K562 (cell line): Measurements from ENCODE around the gene IQGAP3. TPM values are rescaled to one million over a fixed set of nuclear protein-coding genes. Genes with fewer than 3 reads are reported as not detected.
A peak's percentile ranks its signal among the peaks of the same experiment; 100 is the strongest.

ENCODE experiments used
- ATF6 ChIP-seq: sonication (generic); formaldehyde crosslinking; IDR thresholded peaks from 2 replicates; pipeline ENCODE4 v1.4.0; 2020; ENCODE audit warnings: mild to moderate bottlenecking, missing genetic modification reagents
- BMI1 ChIP-seq: fragments of 150-350 bp; IDR thresholded peaks from 2 replicates; pipeline ENCODE4 v1.6.1; 2014; ENCODE audit warnings: low read length
- BRF2 ChIP-seq: IDR thresholded peaks from 3 replicates; pipeline ENCODE4 v1.6.1; 2011; ENCODE audit warnings: borderline replicate concordance, mild to moderate bottlenecking; ENCODE audit not compliant: insufficient read length, insufficient read depth
- CEBPB ChIP-seq: fragments of 450-650 bp; IDR thresholded peaks from 2 replicates; pipeline ENCODE4 v1.6.1; 2016; ENCODE audit warnings: missing genetic modification characterization, missing compliant biosample characterization
- GATA2 ChIP-seq: sonication (generic); formaldehyde crosslinking; IDR thresholded peaks from 2 replicates; pipeline ENCODE4 v1.4.0; 2020; ENCODE audit warnings: mild to moderate bottlenecking, missing genetic modification reagents
- HDAC2 ChIP-seq: fragments of 450-650 bp; IDR thresholded peaks from 2 replicates; pipeline ENCODE4 v1.6.1; 2016; ENCODE audit warnings: mild to moderate bottlenecking
- IRF2 ChIP-seq: sonication (generic); formaldehyde crosslinking; IDR thresholded peaks from 2 replicates; pipeline ENCODE4 v1.8.1; 2022; ENCODE audit warnings: mild to moderate bottlenecking, missing genetic modification reagents
- JUND ChIP-seq, 2 experiments: IDR thresholded peaks; 2 replicates in 1 of 2; 3 replicates in 1 of 2; pipeline ENCODE4 v1.6.1; 2011; ENCODE audit warnings: borderline replicate concordance in 2 of 2, low read depth in 2 of 2, low read length in 2 of 2, improper control_type of control experiment in 1 of 2, missing biosample characterization in 1 of 2, missing genetic modification characterization in 1 of 2, missing genetic modification reagents in 1 of 2
- NFE2 ChIP-seq: IDR thresholded peaks from 2 replicates; pipeline ENCODE4 v1.6.1; 2014; ENCODE audit warnings: antibody characterized with exemption, low read depth
- NR2C2 ChIP-seq, 2 experiments: fragments of 200-800 bp in 1 of 2; sonication (Bioruptor generic) in 1 of 2; sonication (generic) in 1 of 2; formaldehyde crosslinking in 1 of 2; IDR thresholded peaks; 2 replicates each; pipeline versions ENCODE4 v1.6.1 to v1.8.0; 2016 to 2022; ENCODE audit warnings: mild to moderate bottlenecking in 1 of 2, missing compliant biosample characterization in 1 of 2, missing genetic modification characterization in 1 of 2, missing genetic modification reagents in 1 of 2
- RB1 ChIP-seq: fragments of 450-650 bp; IDR thresholded peaks from 2 replicates; pipeline ENCODE4 v1.6.1; 2017; ENCODE audit warnings: low read depth, mild to moderate bottlenecking
- RBM39 ChIP-seq: fragments of 200-400 bp; formaldehyde crosslinking; optimal IDR thresholded peaks from 2 replicates; pipeline ENCODE3; 2018; ENCODE audit warnings: low read depth, low read length
- RFX7 ChIP-seq: fragments of 250-450 bp; sonication (Bioruptor Pico); IDR thresholded peaks from 2 replicates; pipeline ENCODE4 v1.5.1; 2021; ENCODE audit warnings: mild to moderate bottlenecking
- TAF9B ChIP-seq: fragments of 450-650 bp; IDR thresholded peaks from 2 replicates; pipeline ENCODE4 v1.6.1; 2018; ENCODE audit warnings: mild to moderate bottlenecking; ENCODE audit not compliant: partially characterized antibody
- TEAD1 ChIP-seq, 2 experiments: fragments of 450-650 bp in 1 of 2; sonication (generic) in 1 of 2; formaldehyde crosslinking; IDR thresholded peaks; 2 replicates each; pipeline versions ENCODE4 v1.4.0 to v1.8.0; 2020 to 2022; ENCODE audit warnings: mild to moderate bottlenecking in 2 of 2, missing genetic modification reagents in 1 of 2
- U2AF1 ChIP-seq: fragments of 200-400 bp; formaldehyde crosslinking; optimal IDR thresholded peaks from 2 replicates; pipeline ENCODE3; 2017; ENCODE audit warnings: mild to moderate bottlenecking, low read depth, low read length, moderate library complexity
- WHSC1 ChIP-seq: IDR thresholded peaks from one replicate; pipeline ENCODE4 v1.6.1; 2012; ENCODE audit warnings: low read length, control low read depth, inconsistent platforms
- ZNF197 ChIP-seq: fragments of 200-800 bp; sonication (Bioruptor generic); IDR thresholded peaks from 2 replicates; pipeline ENCODE4 v1.6.1; 2016; ENCODE audit warnings: low read depth, missing genetic modification characterization, missing compliant biosample characterization
- ZNF561 ChIP-seq: fragments of 450-650 bp; formaldehyde crosslinking; conservative IDR thresholded peaks from 2 replicates; pipeline ENCODE4 v1.4.0; 2020; ENCODE audit warnings: mild to moderate bottlenecking, moderate library complexity
- polyA plus RNA-seq, 8 experiments: library from polyadenylated mRNA; depleted of rRNA in 4 of 8; stranded (reverse) in 5 of 8; unstranded in 3 of 8; fragments of >200 nt; fragmentation: Nextera tagmentation in 2 of 8; fragmentation: Illumina TruSeq in 1 of 8; extraction: Ambion mirVana in 2 of 8; extraction: Trizol in 1 of 8; gene quantifications; 2 replicates each; pipeline versions ENCODE4 v1.2.1 to v1.2.3, GENCODE V29; 2011 to 2014; ENCODE audit warnings: inconsistent platforms in 1 of 8, missing spikeins in 1 of 8
- total RNA-seq, 7 experiments: library from RNA; depleted of rRNA in 6 of 7; stranded (reverse); fragments of >200 nt in 6 of 7; fragmentation: Illumina TruSeq in 2 of 7; extraction: Trizol in 2 of 7; gene quantifications; 2 replicates each; pipeline versions ENCODE4 v1.2.1 to v1.2.3, GENCODE V29; 2011 to 2021; ENCODE audit warnings: low replicate concordance in 1 of 7
- TF ChIP-seq, protein P1 (sequence below): fragments of 450-650 bp; IDR thresholded peaks from 2 replicates; pipeline ENCODE4 v1.6.1; 2016; ENCODE audit warnings: borderline replicate concordance
- TF ChIP-seq, protein P2 (sequence below): fragments of 250-450 bp; sonication (Bioruptor Pico); IDR thresholded peaks from 2 replicates; pipeline ENCODE4 v1.8.0; 2022; ENCODE audit warnings: inconsistent platforms, mild to moderate bottlenecking, moderate library complexity, borderline replicate concordance

IQGAP3 gene
- total and polyA plus RNA-seq, 9 of the 15 experiments (the other 6 are each of a cell fraction or from before 2014, with no cell fraction given), result 1.4 to 16.6 (median 11.9) TPM

- TF ChIP-seq, protein P1, sequence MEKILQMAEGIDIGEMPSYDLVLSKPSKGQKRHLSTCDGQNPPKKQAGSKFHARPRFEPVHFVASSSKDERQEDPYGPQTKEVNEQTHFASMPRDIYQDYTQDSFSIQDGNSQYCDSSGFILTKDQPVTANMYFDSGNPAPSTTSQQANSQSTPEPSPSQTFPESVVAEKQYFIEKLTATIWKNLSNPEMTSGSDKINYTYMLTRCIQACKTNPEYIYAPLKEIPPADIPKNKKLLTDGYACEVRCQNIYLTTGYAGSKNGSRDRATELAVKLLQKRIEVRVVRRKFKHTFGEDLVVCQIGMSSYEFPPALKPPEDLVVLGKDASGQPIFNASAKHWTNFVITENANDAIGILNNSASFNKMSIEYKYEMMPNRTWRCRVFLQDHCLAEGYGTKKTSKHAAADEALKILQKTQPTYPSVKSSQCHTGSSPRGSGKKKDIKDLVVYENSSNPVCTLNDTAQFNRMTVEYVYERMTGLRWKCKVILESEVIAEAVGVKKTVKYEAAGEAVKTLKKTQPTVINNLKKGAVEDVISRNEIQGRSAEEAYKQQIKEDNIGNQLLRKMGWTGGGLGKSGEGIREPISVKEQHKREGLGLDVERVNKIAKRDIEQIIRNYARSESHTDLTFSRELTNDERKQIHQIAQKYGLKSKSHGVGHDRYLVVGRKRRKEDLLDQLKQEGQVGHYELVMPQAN, result no peak
- TF ChIP-seq JUND (IDR thresholded peaks at IDR 0.05; ENCODE audit: borderline replicate concordance, low read depth, low read length) (peak; percentile 58), JUND (tag; IDR thresholded peaks at IDR 0.05; ENCODE audit: borderline replicate concordance, low read depth, low read length) (peak; percentile 60; the same call in 1 of the 3 replicates), ZNF197 (CRISPR knock-in tag) (peak; percentile 71; the same call in 1 of the 2 replicates), NFE2 (peak; percentile 42; the same call in 1 of the 2 replicates), WHSC1 (no peak), IRF2 (no peak), TAF9B (no peak), HDAC2 (no peak), BRF2 (no peak), RFX7 (no peak), NR2C2 (CRISPR knock-in tag; IDR thresholded peaks at IDR 0.05) (no peak), NR2C2 (tag; IDR thresholded peaks at IDR 0.05) (no peak), ZNF561 (CRISPR knock-in tag) (no peak), CEBPB (tag) (no peak), BMI1 (no peak), U2AF1 (no peak), ATF6 (CRISPR knock-in tag) (0 out of 2 replicates have a peak, but pooled peaks have one; percentile 21), GATA2 (CRISPR knock-in tag) (no peak), TEAD1 (CRISPR knock-in tag; IDR thresholded peaks at IDR 0.05) (peak in 1 of 2 experiments; percentile 71; a peak in 1 of 4 replicates), RBM39 (no peak), RB1 (no peak)
- TF ChIP-seq, protein P2, sequence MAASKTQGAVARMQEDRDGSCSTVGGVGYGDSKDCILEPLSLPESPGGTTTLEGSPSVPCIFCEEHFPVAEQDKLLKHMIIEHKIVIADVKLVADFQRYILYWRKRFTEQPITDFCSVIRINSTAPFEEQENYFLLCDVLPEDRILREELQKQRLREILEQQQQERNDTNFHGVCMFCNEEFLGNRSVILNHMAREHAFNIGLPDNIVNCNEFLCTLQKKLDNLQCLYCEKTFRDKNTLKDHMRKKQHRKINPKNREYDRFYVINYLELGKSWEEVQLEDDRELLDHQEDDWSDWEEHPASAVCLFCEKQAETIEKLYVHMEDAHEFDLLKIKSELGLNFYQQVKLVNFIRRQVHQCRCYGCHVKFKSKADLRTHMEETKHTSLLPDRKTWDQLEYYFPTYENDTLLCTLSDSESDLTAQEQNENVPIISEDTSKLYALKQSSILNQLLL (CRISPR knock-in tag), result no peak
Measured at GRCh38 chr1:156502894-156503697, 69.3 kb downstream of the IQGAP3 start (continued).
